HEK293 (cell line): ENCODE data around the gene CCDC186.

ENCODE experiments used
- CTCF ChIP-seq: fragments of 450-650 bp; formaldehyde crosslinking; IDR thresholded peaks from 2 replicates; pipeline ENCODE4 v1.5.1; 2016; ENCODE audit warnings: missing biosample characterization, missing genetic modification characterization
- MZF1 ChIP-seq: fragments of 450-650 bp; formaldehyde crosslinking; IDR thresholded peaks from 2 replicates; pipeline ENCODE4 v1.5.1; 2017; ENCODE audit warnings: missing biosample characterization, missing genetic modification characterization, borderline replicate concordance
- PBX3 ChIP-seq: sonication (generic); formaldehyde crosslinking; IDR thresholded peaks from 2 replicates; pipeline ENCODE4 v1.8.1; 2022; ENCODE audit warnings: mild to moderate bottlenecking, moderate library complexity, missing genetic modification reagents
- SALL2 ChIP-seq: fragments of 450-650 bp; formaldehyde crosslinking; IDR thresholded peaks from 2 replicates; pipeline ENCODE4 v1.5.0; 2017; ENCODE audit warnings: missing biosample characterization, mild to moderate bottlenecking, missing genetic modification characterization, borderline replicate concordance
- ZBTB8A ChIP-seq: fragments of 450-650 bp; formaldehyde crosslinking; IDR thresholded peaks from 2 replicates; pipeline ENCODE4 v1.5.1; 2016; ENCODE audit warnings: missing biosample characterization, missing genetic modification characterization
- ZEB2 ChIP-seq: fragments of 450-650 bp; formaldehyde crosslinking; IDR thresholded peaks from 2 replicates; pipeline ENCODE4 v1.5.1; 2016; ENCODE audit warnings: missing biosample characterization, missing genetic modification characterization
- ZNF121 ChIP-seq: fragments of 450-650 bp; formaldehyde crosslinking; IDR thresholded peaks from 2 replicates; pipeline ENCODE4 v1.5.1; 2016; ENCODE audit warnings: missing biosample characterization, missing genetic modification characterization
- ZNF280D ChIP-seq: fragments of 450-650 bp; formaldehyde crosslinking; IDR thresholded peaks from 2 replicates; pipeline ENCODE4 v1.5.1; 2016; ENCODE audit warnings: missing biosample characterization, missing genetic modification characterization
- ZNF350 ChIP-seq: fragments of 450-650 bp; formaldehyde crosslinking; IDR thresholded peaks from 2 replicates; pipeline ENCODE4 v1.5.0; 2017; ENCODE audit warnings: missing biosample characterization, mild to moderate bottlenecking, missing genetic modification characterization
- ZNF362 ChIP-seq: fragments of 450-650 bp; formaldehyde crosslinking; IDR thresholded peaks from 2 replicates; pipeline ENCODE4 v1.5.1; 2016; ENCODE audit warnings: missing biosample characterization, missing genetic modification characterization
- ZNF510 ChIP-seq: fragments of 450-650 bp; formaldehyde crosslinking; IDR thresholded peaks from 2 replicates; pipeline ENCODE4 v1.5.1; 2018; ENCODE audit warnings: mild to moderate bottlenecking, missing genetic modification characterization, missing biosample characterization; ENCODE audit not compliant: insufficient replicate concordance
- ZNF513 ChIP-seq: fragments of 450-650 bp; IDR thresholded peaks from 2 replicates; pipeline ENCODE4 v1.5.1; 2018; ENCODE audit warnings: missing biosample characterization, missing genetic modification characterization
- ZNF560 ChIP-seq: fragments of 450-650 bp; formaldehyde crosslinking; IDR thresholded peaks from 2 replicates; pipeline ENCODE4 v1.5.1; 2017; ENCODE audit warnings: missing biosample characterization, missing genetic modification characterization, borderline replicate concordance
- ZNF747 ChIP-seq: fragments of 450-650 bp; formaldehyde crosslinking; IDR thresholded peaks from 2 replicates; pipeline ENCODE4 v1.5.1; 2016; ENCODE audit warnings: missing biosample characterization, missing genetic modification characterization

- TF ChIP-seq ZNF747 (tag by site-specific recombination) = no peak
- TF ChIP-seq CTCF (tag by site-specific recombination) = no peak
- TF ChIP-seq MZF1 (tag by site-specific recombination) = no peak
- TF ChIP-seq ZNF510 = no peak
- TF ChIP-seq ZNF362 = no peak
- no peak for TF ChIP-seq ZBTB8A (tag by site-specific recombination)
- TF ChIP-seq ZNF350 (tag by site-specific recombination) = no peak
- TF ChIP-seq PBX3 = no peak
- no peak for TF ChIP-seq ZNF513 (tag by site-specific recombination)
- no peak for TF ChIP-seq ZNF280D
- no peak for TF ChIP-seq ZNF560 (tag by site-specific recombination)
- no peak for TF ChIP-seq ZNF121
- no peak for TF ChIP-seq SALL2 (tag by site-specific recombination)
- TF ChIP-seq ZEB2 (tag by site-specific recombination) = no peak
Measured at GRCh38 chr10:114202812-114203211, 28.8 kb upstream of the CCDC186 start.
